Measurements from ENCODE around the gene FOXO3. TPM values are rescaled to one million over a fixed set of nuclear protein-coding genes. Genes with fewer than 3 reads are reported as not detected.

The FOXO3 gene
- 68.5 and 71.9 TPM in 2 replicates for total RNA-seq

DNA sequence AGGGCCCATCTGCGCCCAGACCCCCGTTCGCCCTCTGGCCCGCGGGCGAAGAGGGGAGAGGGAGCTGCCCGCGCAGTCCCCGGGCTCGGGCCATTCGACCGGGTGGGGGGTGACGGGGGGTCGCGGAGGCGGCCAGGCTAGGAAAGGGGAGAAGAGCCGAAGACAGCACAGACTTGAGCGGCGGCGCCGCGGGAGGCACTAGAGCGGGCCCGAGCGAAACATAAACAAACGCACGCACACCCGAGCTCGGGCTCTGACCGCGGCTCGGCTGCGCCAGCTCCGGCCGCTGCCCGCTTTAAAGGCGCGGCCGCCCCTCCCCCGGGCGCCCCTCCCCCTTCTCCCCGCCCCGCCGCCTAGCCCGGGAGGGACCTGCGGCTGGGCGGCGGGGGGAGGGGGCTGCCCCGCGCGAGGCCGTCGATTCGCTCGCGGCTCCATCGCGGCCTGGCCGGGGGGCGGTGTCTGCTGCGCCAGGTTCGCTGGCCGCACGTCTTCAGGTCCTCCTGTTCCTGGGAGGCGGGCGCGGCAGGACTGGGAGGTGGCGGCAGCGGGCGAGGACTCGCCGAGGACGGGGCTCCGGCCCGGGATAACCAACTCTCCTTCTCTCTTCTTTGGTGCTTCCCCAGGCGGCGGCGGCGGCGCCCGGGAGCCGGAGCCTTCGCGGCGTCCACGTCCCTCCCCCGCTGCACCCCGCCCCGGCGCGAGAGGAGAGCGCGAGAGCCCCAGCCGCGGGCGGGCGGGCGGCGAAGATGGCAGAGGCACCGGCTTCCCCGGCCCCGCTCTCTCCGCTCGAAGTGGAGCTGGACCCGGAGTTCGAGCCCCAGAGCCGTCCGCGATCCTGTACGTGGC is at the start of gene FOXO3:
Gene FOXO3 (plus strand): TSS at position 455 of the 846 bp plus-strand sequence. CDS start 292 bp downstream, at position 747.

Small RNAs within 50 kb of the gene (small RNA-seq; reads per million reads assigned to genes)
- gene AL391646.1, result not detected
- gene SUMO2P8, result not detected
